ENCODE data around the gene GLI3.

The GLI3 gene

DNA sequence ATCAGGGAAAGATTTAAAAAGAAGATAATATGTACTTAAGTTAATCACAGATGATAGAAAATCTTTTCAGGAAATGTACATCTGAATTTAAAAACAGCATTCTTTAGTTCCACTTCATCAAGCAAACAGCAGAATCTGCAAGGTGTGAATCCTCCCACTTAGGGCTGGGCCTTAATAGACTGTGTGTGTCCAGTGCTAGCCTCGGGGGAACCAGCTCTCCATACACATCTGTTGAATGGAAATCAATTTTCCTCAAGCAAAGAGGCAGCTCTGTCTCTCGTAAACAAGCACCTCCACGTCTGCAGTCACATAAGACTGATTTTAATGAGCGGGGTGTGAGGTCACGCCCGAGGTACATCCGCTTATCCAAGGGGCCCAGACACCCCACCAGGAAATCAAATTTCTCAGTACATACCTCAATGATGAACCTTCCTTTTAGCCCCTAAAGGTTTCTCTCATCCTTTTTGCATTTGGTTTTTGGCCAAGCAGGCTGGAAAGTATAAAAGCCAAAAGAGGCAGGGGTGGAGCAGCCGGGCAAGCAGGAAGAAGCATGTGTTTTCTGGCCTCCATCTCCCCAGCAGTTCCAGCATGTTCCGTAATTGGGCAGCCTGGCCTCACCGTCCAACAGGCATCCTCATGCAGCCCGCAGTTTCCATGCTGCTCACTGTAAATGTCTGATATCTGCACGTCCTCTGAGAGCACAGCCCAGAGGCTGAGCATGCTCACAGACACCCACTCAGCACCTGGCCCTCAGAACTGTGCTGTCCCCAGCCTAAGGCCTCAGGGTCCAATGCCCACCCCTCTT lies 131.3 kb downstream of the GLI3 start:
- DNase-seq (ENCODE audit: low read depth, low spot score): no peak

DNA sequence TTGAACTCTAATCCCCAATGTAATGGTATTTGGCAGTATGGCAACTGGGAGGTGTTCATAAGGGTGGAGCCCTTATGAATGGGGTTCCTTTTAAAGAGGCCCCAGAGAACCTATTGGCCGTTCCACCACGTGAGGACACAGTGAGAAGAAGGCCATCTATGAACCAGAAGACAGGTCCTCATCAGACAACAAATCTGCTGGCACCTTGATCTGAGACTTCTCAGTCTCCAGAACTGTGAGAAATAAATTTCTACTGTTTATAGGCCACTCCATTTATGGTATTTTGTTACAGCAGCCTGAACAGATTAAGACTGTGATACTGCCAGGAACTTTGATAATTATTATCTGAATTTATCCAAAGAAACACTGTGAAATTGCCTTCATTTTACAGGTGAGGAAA lies 132.3 kb downstream of the GLI3 start:
- no peak for DNase-seq (ENCODE audit: low read depth, low spot score)

DNA sequence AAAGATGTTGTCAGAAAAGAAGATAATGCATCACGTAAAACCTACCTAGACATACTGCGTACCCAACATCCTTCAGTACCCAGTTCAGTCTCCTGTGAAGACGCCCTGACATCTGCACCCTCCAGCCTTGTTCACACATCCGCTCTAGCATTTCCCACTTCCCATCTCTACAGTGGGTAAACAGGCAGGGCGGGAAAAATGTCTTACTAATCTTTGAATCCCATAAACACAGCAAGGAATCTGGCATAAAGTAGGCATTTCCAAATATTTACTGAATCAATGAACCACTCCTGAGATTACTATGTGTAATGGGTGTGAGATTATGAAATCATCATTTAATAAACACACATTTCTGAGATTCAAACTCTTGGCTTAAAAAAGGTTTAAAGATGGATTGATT lies 132.8 kb downstream of the GLI3 start:
- no peak for DNase-seq (ENCODE audit: low read depth, low spot score)

DNA sequence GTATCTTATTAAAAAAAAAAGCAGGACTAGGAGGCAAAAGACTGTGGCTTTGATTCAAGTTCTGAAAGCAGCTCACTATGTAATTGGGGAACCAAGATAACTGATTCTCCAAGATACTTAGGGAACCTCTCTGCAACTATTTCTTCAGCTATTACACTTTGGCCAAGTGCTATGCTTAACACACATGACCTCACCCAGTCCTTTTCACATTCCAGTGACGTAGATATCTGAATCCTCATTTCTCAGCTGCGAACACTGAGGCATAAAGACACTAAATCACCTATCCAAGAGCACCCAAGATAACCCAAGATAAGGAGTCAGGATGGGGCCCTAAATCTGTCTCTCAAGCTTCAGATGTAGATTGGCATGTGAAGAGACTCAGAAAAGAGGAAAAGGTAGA lies 133.6 kb downstream of the GLI3 start:
- no peak for DNase-seq (ENCODE audit: low read depth, low spot score)

DNA sequence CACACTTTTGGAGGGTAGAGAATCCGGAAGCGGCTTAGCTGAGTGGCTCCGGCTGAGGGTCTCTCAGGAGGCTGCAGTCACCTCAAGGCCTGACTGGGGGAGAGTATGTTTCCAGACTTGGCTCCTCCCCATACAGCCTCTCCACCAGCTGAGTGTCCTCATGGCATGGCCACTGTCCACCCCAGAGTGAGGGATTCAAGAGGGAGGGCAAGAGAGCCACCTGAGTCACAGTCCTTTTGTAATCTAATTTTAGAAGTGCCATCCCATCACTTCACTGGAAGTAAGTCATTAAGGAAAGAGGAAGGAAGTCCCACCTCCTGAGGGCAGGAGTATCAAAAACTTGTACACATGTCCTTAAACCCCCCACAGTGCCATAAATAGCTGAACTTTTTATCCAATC lies 134.0 kb downstream of the GLI3 start:
- DNase-seq (ENCODE audit: low read depth, low spot score): no peak

GRCh38 chr7:42102301-42102700 lies 134.7 kb downstream of the GLI3 start:
- DNase-seq (ENCODE audit: low read depth, low spot score): no peak

GRCh38 chr7:42100156-42100508 lies 136.9 kb downstream of the GLI3 start:
- no peak for DNase-seq (ENCODE audit: low read depth, low spot score)

- no peak for DNase-seq (ENCODE audit: low read depth, low spot score)
These were observed 137.4 kb downstream of the GLI3 start for GRCh38 chr7:42099470-42100155.

GRCh38 chr7:42099066-42099465 lies 137.9 kb downstream of the GLI3 start:
- no peak for DNase-seq (ENCODE audit: low read depth, low spot score)

DNA sequence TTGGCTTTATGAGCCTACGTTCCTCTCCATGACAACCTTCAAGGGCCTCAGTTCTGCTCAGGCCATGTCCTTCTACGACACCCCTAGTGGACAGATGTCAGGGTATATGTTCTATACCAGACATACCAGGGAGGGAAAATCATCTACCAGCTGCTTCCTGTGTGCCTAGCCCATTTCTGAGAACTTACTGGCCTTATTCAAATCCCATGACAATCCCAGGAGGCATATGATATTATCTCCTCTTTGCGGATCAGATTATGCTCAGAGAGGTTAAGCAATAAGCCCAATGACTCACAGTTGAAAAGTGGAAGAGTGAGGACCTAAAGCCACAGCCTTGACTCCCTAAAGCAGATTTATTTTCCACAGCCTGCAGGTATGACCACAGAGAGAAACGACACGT lies 139.3 kb downstream of the GLI3 start:
- no peak for DNase-seq (ENCODE audit: low read depth, low spot score)

DNA sequence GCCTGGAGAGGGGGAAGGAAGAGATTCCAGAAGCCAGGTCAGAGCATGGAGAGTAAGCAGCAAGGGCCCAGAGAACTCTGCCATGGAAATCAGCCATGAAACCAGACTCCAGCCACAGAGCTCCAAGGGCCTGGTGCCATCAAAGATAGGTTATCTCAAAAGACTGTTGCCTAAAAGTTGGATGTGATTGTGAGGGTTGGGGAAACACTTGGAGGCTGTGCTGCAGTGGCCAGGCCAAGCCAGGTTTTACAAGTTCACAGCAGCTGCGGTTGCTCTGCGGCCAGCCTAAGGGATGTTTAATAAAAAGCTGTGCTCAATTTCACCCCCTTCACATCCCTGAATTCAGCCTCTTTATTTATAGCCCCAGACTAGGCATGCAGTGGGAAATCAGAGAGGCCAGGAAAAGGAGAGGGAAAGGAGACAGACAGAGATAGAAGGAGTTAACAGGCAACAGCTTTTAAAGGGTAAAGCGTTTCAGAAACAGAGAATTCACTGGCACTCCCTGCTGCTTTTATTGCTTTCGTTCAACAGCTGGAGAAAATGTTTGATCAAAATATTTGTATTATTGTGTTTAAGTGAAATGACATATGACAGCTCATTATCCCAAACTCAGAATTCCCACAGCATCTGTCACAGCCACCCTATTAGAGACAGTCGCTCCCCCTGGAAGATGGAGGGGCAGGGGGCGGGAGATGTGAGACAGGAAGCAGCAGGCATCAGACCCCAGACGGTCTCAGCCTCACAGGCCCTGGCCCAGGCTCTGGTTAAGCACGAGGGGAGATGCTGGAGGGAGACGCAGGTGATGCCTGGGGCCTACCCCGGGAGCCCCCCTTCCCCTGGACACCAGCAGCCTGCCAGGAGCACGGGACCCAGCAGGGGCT lies 140.1 kb downstream of the GLI3 start:
- peak; percentile 59 for DNase-seq (ENCODE audit: low read depth, low spot score)

- no peak for DNase-seq (ENCODE audit: low read depth, low spot score)
These were observed 140.7 kb downstream of the GLI3 start for GRCh38 chr7:42096268-42096667.

- DNase-seq (ENCODE audit: low read depth, low spot score): no peak
These were observed 141.2 kb downstream of the GLI3 start for GRCh38 chr7:42095791-42096190.

GRCh38 chr7:42093349-42093905 lies 143.6 kb downstream of the GLI3 start:
- no peak for DNase-seq (ENCODE audit: low read depth, low spot score)

GRCh38 chr7:42091461-42092291 lies 145.3 kb downstream of the GLI3 start:
- peak; percentile 87 for DNase-seq (ENCODE audit: low read depth, low spot score)

DNA sequence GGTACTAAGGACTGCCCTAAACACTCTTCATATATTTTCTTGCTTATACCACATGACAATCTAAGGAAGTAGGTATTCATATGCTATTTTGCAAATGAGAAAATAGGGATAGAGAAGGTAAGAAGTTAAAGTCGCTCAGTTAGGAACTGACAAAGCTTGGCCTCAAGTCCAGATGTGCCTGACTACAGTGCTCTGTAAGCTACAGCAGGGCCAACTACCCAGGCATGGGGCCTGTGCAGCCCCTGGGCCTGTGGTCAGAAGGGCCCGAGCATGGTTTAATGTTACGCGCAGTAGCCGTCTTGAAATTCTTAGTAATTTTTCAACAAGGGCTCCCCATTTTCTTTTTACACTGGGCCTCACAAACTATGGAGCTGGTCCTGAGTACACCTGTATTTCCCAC lies 146.2 kb downstream of the GLI3 start:
- DNase-seq (ENCODE audit: low read depth, low spot score): no peak

DNA sequence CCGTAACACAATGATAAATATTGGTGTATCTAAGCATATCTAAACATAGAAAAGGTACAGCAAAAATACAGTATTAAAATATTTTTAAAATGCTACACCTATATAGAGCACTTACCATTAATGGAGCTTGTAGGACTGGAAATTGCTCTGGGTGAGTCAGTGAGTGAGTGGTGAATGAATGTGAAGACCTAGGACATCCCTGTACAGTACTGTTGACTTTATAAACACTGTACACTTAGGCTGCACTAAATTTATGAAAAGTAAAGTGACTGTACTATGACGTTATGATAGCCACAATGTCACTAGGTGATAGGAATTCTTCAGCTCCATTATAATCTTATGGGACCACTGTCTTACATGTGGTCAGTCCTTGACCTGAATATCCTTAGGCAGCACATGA lies 147.0 kb downstream of the GLI3 start:
- no peak for DNase-seq (ENCODE audit: low read depth, low spot score)

- no peak for DNase-seq (ENCODE audit: low read depth, low spot score)
These were observed 149.4 kb downstream of the GLI3 start for GRCh38 chr7:42087616-42088015.

- DNase-seq (ENCODE audit: low read depth, low spot score): no peak
These were observed 151.5 kb downstream of the GLI3 start for GRCh38 chr7:42085531-42085930.

- peak; percentile 59 for DNase-seq (ENCODE audit: low read depth, low spot score)
These were observed 152.7 kb downstream of the GLI3 start for GRCh38 chr7:42084263-42084662.

GRCh38 chr7:42083284-42083683 lies 153.7 kb downstream of the GLI3 start:
- no peak for DNase-seq (ENCODE audit: low read depth, low spot score)
